WTC11 (cell line): ENCODE data around the gene MYL5. TPM values are rescaled to one million over a fixed set of nuclear protein-coding genes. Genes with fewer than 3 reads are reported as not detected.

ENCODE experiments used
- ATAC-seq: fragments of 200-7000 bp; cut with Tn5 transposase; 2 replicates; pipeline ENCODE4 v1.10.0; 2021; ENCODE audit warnings: mild to moderate bottlenecking, moderate library complexity
- CTCF ChIA-PET: fragments of 300-600 bp; sonication (Branson Sonifier 250); formaldehyde crosslinking; loops from one replicate; lab custom pipeline; 2021; ENCODE audit warnings: antibody characterized with exemption; lab: Charles Lee
- POLR2A ChIA-PET: fragments of 350-600 bp; sonication (Branson Sonifier 250); formaldehyde crosslinking; loops from one replicate; lab custom pipeline; 2021; ENCODE audit warnings: antibody characterized with exemption; lab: Charles Lee
- DNase-seq: peaks from one replicate; pipeline ENCODE4 v3.0.0; 2021; ENCODE audit warnings: low spot score
- H3K27ac Mint-ChIP-seq: 2 replicates; pipeline ENCODE4 v1.8.0; 2021; ENCODE audit warnings: mixed read lengths
- H3K27me3 Mint-ChIP-seq: 2 replicates; pipeline ENCODE4 v1.8.0; 2021; ENCODE audit warnings: low read depth, mild to moderate bottlenecking, moderate library complexity, mixed read lengths
- H3K36me3 Mint-ChIP-seq: 2 replicates; pipeline ENCODE4 v1.8.0; 2021; ENCODE audit warnings: mixed read lengths
- H3K4me1 Mint-ChIP-seq: 2 replicates; pipeline ENCODE4 v1.8.0; 2022; ENCODE audit warnings: mixed read lengths
- H3K4me3 Mint-ChIP-seq: 2 replicates; pipeline ENCODE4 v1.8.0; 2021; ENCODE audit warnings: mild to moderate bottlenecking, moderate library complexity, mixed read lengths
- H3K9me3 Mint-ChIP-seq: 2 replicates; pipeline ENCODE4 v1.8.0; 2021; ENCODE audit warnings: mixed read lengths
- CREM ChIP-seq: sonication (generic); formaldehyde crosslinking; IDR thresholded peaks from 2 replicates; pipeline ENCODE4 v1.8.1; 2022; ENCODE audit warnings: mild to moderate bottlenecking, missing genetic modification reagents, moderate library complexity
- FOXP1 ChIP-seq: sonication (generic); formaldehyde crosslinking; IDR thresholded peaks from 2 replicates; pipeline ENCODE4 v1.8.0; 2022; ENCODE audit warnings: missing genetic modification reagents, mild to moderate bottlenecking, moderate library complexity, borderline replicate concordance
- IRF2 ChIP-seq: sonication (generic); formaldehyde crosslinking; IDR thresholded peaks from 2 replicates; pipeline ENCODE4 v1.8.0; 2022; ENCODE audit warnings: low read depth, missing genetic modification reagents, borderline replicate concordance
- JAZF1 ChIP-seq: fragments of 250-450 bp; sonication (Bioruptor Pico); IDR thresholded peaks from 2 replicates; pipeline ENCODE4 v1.9.0; 2021; ENCODE audit warnings: moderate library complexity, mild to moderate bottlenecking, inconsistent platforms
- NR1H2 ChIP-seq: sonication (generic); formaldehyde crosslinking; IDR thresholded peaks from 2 replicates; pipeline ENCODE4 v1.9.0; 2021; ENCODE audit warnings: mild to moderate bottlenecking, moderate library complexity, missing genetic modification reagents
- NR2C2 ChIP-seq: sonication (generic); formaldehyde crosslinking; IDR thresholded peaks from 2 replicates; pipeline ENCODE4 v1.8.0; 2022; ENCODE audit warnings: mild to moderate bottlenecking, missing genetic modification reagents
- ZBTB21 ChIP-seq: sonication (generic); formaldehyde crosslinking; IDR thresholded peaks from 2 replicates; pipeline ENCODE4 v1.8.1; 2023; ENCODE audit warnings: mild to moderate bottlenecking, missing genetic modification reagents, borderline replicate concordance
- ZNF396 ChIP-seq: fragments of 250-450 bp; sonication (Bioruptor Pico); IDR thresholded peaks from 2 replicates; pipeline ENCODE4 v1.8.0; 2021; ENCODE audit warnings: mild to moderate bottlenecking, moderate library complexity, borderline replicate concordance
- ZNF671 ChIP-seq: fragments of 250-450 bp; sonication (Bioruptor Pico); IDR thresholded peaks from 2 replicates; pipeline ENCODE4 v1.8.0; 2021; ENCODE audit warnings: mild to moderate bottlenecking
- total RNA-seq: library from RNA; stranded (reverse); gene quantifications from 3 replicates; pipeline ENCODE4 v1.2.3, GENCODE V29; 2021
- TF ChIP-seq, protein P1 (sequence below): sonication (generic); formaldehyde crosslinking; IDR thresholded peaks from 2 replicates; pipeline ENCODE4 v1.8.1; 2023; ENCODE audit warnings: mild to moderate bottlenecking, missing genetic modification reagents, moderate library complexity
- TF ChIP-seq, protein P2 (sequence below): sonication (generic); formaldehyde crosslinking; IDR thresholded peaks from 2 replicates; pipeline ENCODE4 v1.8.1; 2023; ENCODE audit warnings: mild to moderate bottlenecking, missing genetic modification reagents, moderate library complexity
- TF ChIP-seq, protein P3 (sequence below): sonication (generic); formaldehyde crosslinking; conservative IDR thresholded peaks from 2 replicates; pipeline ENCODE4 v1.8.1; 2023; ENCODE audit warnings: mild to moderate bottlenecking, low read depth, missing genetic modification reagents, moderate library complexity
- TF ChIP-seq, protein P4 (sequence below): sonication (generic); formaldehyde crosslinking; IDR thresholded peaks from 2 replicates; pipeline ENCODE4 v1.8.1; 2022; ENCODE audit warnings: low read depth, mild to moderate bottlenecking, moderate library complexity, missing genetic modification reagents, borderline replicate concordance
- TF ChIP-seq, protein P5 (sequence below): sonication (generic); formaldehyde crosslinking; IDR thresholded peaks from 2 replicates; pipeline ENCODE4 v1.8.0; 2023; ENCODE audit warnings: mild to moderate bottlenecking, missing genetic modification reagents
- TF ChIP-seq, protein P6 (sequence below): sonication (generic); formaldehyde crosslinking; IDR thresholded peaks from 2 replicates; pipeline ENCODE4 v1.8.0; 2022; ENCODE audit warnings: mild to moderate bottlenecking, missing genetic modification reagents
- TF ChIP-seq, protein P7 (sequence below): sonication (generic); formaldehyde crosslinking; IDR thresholded peaks from 2 replicates; pipeline ENCODE4 v1.8.0; 2022; ENCODE audit warnings: missing genetic modification reagents
- TF ChIP-seq, protein P8 (sequence below): sonication (generic); formaldehyde crosslinking; IDR thresholded peaks from 2 replicates; pipeline ENCODE4 v1.8.0; 2022; ENCODE audit warnings: mild to moderate bottlenecking, missing genetic modification reagents

MYL5 gene
- total RNA-seq, 1 experiment from 2014 or later, result 22.2 TPM

DNA sequence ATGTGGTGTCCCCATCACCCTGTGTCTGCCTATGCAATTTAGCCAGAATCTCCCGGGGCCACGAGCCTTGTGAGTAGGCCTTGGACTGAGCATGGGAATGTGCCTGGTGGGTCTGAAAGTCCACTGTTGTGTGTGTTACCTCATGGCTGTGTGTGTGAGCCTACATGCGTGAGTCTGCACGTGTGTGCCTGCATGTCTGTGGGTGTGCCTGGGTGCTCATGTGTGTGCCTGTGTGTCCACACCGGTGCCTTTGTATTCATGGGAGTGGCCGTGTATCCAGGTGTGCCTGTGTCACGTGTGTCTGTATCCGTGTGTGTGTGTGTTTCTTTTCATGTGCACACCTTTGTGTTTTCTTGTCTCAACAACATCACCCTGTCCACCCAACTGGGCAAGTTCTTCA is 14.5 kb upstream of the MYL5 start:
- no peak overlapping the region for H3K4me3 Mint-ChIP-seq
- H3K27me3 Mint-ChIP-seq, result 0 out of 2 replicates have a peak, but pooled peaks cover 3% of the 10 kb centered on the region
- H3K27ac Mint-ChIP-seq, result no peak overlapping the region; the same call in 1 of the 2 replicates
- peaks cover 9% of the 10 kb centered on the region; the same call in 1 of the 2 replicates for H3K9me3 Mint-ChIP-seq
- peaks cover 3% of the 10 kb centered on the region for H3K4me1 Mint-ChIP-seq
- ATAC-seq, result no peak
- POLR2A ChIA-PET, result no interaction called here
- H3K36me3 Mint-ChIP-seq, result peaks cover 4% of the 10 kb centered on the region
- TF ChIP-seq, protein P1, sequence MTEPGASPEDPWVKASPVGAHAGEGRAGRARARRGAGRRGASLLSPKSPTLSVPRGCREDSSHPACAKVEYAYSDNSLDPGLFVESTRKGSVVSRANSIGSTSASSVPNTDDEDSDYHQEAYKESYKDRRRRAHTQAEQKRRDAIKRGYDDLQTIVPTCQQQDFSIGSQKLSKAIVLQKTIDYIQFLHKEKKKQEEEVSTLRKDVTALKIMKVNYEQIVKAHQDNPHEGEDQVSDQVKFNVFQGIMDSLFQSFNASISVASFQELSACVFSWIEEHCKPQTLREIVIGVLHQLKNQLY (CRISPR knock-in tag), result no peak
- TF ChIP-seq NR2C2 (CRISPR knock-in tag), result no peak
- TF ChIP-seq, protein P2, sequence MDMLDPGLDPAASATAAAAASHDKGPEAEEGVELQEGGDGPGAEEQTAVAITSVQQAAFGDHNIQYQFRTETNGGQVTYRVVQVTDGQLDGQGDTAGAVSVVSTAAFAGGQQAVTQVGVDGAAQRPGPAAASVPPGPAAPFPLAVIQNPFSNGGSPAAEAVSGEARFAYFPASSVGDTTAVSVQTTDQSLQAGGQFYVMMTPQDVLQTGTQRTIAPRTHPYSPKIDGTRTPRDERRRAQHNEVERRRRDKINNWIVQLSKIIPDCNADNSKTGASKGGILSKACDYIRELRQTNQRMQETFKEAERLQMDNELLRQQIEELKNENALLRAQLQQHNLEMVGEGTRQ (CRISPR knock-in tag), result no peak
- TF ChIP-seq, protein P3, sequence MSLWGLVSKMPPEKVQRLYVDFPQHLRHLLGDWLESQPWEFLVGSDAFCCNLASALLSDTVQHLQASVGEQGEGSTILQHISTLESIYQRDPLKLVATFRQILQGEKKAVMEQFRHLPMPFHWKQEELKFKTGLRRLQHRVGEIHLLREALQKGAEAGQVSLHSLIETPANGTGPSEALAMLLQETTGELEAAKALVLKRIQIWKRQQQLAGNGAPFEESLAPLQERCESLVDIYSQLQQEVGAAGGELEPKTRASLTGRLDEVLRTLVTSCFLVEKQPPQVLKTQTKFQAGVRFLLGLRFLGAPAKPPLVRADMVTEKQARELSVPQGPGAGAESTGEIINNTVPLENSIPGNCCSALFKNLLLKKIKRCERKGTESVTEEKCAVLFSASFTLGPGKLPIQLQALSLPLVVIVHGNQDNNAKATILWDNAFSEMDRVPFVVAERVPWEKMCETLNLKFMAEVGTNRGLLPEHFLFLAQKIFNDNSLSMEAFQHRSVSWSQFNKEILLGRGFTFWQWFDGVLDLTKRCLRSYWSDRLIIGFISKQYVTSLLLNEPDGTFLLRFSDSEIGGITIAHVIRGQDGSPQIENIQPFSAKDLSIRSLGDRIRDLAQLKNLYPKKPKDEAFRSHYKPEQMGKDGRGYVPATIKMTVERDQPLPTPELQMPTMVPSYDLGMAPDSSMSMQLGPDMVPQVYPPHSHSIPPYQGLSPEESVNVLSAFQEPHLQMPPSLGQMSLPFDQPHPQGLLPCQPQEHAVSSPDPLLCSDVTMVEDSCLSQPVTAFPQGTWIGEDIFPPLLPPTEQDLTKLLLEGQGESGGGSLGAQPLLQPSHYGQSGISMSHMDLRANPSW (CRISPR knock-in tag), result no peak
- TF ChIP-seq ZBTB21 (CRISPR knock-in tag), result no peak
- TF ChIP-seq, protein P4, sequence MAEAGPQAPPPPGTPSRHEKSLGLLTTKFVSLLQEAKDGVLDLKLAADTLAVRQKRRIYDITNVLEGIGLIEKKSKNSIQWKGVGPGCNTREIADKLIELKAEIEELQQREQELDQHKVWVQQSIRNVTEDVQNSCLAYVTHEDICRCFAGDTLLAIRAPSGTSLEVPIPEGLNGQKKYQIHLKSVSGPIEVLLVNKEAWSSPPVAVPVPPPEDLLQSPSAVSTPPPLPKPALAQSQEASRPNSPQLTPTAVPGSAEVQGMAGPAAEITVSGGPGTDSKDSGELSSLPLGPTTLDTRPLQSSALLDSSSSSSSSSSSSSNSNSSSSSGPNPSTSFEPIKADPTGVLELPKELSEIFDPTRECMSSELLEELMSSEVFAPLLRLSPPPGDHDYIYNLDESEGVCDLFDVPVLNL (CRISPR knock-in tag), result no peak
- TF ChIP-seq, protein P5, sequence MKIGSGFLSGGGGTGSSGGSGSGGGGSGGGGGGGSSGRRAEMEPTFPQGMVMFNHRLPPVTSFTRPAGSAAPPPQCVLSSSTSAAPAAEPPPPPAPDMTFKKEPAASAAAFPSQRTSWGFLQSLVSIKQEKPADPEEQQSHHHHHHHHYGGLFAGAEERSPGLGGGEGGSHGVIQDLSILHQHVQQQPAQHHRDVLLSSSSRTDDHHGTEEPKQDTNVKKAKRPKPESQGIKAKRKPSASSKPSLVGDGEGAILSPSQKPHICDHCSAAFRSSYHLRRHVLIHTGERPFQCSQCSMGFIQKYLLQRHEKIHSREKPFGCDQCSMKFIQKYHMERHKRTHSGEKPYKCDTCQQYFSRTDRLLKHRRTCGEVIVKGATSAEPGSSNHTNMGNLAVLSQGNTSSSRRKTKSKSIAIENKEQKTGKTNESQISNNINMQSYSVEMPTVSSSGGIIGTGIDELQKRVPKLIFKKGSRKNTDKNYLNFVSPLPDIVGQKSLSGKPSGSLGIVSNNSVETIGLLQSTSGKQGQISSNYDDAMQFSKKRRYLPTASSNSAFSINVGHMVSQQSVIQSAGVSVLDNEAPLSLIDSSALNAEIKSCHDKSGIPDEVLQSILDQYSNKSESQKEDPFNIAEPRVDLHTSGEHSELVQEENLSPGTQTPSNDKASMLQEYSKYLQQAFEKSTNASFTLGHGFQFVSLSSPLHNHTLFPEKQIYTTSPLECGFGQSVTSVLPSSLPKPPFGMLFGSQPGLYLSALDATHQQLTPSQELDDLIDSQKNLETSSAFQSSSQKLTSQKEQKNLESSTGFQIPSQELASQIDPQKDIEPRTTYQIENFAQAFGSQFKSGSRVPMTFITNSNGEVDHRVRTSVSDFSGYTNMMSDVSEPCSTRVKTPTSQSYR (CRISPR knock-in tag), result no peak
- TF ChIP-seq CREM (CRISPR knock-in tag), result no peak
- TF ChIP-seq, protein P6, sequence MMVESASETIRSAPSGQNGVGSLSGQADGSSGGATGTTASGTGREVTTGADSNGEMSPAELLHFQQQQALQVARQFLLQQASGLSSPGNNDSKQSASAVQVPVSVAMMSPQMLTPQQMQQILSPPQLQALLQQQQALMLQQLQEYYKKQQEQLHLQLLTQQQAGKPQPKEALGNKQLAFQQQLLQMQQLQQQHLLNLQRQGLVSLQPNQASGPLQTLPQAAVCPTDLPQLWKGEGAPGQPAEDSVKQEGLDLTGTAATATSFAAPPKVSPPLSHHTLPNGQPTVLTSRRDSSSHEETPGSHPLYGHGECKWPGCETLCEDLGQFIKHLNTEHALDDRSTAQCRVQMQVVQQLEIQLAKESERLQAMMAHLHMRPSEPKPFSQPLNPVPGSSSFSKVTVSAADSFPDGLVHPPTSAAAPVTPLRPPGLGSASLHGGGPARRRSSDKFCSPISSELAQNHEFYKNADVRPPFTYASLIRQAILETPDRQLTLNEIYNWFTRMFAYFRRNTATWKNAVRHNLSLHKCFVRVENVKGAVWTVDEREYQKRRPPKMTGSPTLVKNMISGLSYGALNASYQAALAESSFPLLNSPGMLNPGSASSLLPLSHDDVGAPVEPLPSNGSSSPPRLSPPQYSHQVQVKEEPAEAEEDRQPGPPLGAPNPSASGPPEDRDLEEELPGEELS (CRISPR knock-in tag), result no peak
- TF ChIP-seq ZNF671 (CRISPR knock-in tag), result no peak
- TF ChIP-seq, protein P7, sequence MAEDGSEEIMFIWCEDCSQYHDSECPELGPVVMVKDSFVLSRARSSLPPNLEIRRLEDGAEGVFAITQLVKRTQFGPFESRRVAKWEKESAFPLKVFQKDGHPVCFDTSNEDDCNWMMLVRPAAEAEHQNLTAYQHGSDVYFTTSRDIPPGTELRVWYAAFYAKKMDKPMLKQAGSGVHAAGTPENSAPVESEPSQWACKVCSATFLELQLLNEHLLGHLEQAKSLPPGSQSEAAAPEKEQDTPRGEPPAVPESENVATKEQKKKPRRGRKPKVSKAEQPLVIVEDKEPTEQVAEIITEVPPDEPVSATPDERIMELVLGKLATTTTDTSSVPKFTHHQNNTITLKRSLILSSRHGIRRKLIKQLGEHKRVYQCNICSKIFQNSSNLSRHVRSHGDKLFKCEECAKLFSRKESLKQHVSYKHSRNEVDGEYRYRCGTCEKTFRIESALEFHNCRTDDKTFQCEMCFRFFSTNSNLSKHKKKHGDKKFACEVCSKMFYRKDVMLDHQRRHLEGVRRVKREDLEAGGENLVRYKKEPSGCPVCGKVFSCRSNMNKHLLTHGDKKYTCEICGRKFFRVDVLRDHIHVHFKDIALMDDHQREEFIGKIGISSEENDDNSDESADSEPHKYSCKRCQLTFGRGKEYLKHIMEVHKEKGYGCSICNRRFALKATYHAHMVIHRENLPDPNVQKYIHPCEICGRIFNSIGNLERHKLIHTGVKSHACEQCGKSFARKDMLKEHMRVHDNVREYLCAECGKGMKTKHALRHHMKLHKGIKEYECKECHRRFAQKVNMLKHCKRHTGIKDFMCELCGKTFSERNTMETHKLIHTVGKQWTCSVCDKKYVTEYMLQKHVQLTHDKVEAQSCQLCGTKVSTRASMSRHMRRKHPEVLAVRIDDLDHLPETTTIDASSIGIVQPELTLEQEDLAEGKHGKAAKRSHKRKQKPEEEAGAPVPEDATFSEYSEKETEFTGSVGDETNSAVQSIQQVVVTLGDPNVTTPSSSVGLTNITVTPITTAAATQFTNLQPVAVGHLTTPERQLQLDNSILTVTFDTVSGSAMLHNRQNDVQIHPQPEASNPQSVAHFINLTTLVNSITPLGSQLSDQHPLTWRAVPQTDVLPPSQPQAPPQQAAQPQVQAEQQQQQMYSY (CRISPR knock-in tag), result no peak
- no peak for TF ChIP-seq NR1H2 (CRISPR knock-in tag)
- TF ChIP-seq IRF2 (CRISPR knock-in tag), result no peak
- no peak for TF ChIP-seq FOXP1 (CRISPR knock-in tag)
- no peak for TF ChIP-seq JAZF1
- no peak for TF ChIP-seq ZNF396
- TF ChIP-seq, protein P8, sequence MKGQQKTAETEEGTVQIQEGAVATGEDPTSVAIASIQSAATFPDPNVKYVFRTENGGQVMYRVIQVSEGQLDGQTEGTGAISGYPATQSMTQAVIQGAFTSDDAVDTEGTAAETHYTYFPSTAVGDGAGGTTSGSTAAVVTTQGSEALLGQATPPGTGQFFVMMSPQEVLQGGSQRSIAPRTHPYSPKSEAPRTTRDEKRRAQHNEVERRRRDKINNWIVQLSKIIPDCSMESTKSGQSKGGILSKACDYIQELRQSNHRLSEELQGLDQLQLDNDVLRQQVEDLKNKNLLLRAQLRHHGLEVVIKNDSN (CRISPR knock-in tag), result no peak
- TF ChIP-seq, all 79 proteins: peak for 0
- DNase-seq, result no peak
- CTCF ChIA-PET, result no interaction called here
